ENCODE results near the gene ORC2.
"Not testable (repeated sequence)": the region's sequence is repeated elsewhere in the genome, so short reads cannot be mapped to it uniquely, and the experiment has no call there.

Gene ORC2

DNA sequence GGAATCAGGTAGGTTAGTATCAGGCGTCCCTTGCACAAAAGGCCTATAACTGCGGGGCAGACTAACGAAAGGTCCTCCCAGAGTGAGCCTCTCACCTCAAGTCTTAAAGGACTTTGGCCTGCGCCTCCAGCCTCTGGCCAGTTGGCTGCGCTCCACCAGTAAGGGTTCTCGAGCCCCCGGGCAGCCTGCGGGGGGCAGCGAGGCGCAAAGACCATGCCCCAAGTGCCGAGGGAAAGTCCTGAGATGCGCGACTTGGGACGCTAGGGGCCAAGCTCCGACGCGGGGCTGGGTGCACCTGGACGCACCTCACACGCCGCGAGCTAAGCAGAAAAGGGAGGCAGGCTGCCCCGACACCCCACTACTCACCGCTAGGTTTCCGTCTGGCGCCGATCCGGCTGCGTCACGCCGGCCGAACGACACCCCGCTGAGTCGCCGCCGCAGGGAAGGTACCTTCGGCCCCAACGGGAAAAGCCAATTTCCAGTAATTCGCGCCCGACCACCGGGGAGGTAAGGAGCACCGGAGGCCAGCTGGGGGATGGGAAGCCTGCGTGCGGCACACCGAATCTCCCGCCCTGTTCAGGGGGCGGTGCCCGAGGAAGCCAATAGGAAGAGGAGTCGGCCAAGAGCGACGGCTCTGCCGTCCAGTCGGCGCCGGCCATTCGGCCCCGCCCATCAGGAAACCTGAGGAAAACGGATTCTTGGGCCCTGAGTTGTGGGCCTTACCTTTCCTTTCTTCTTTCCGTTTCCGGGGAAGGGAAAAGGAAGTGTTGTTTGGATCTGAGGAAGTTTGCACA is at the start of gene ORC2:
ORC2 (minus strand) TSS at position 537 of the 794 bp plus-strand sequence. CDS start 5,537 bp downstream, outside the sequence.
- DNase-seq (ENCODE audit: low read depth), result peak; percentile 90

DNA sequence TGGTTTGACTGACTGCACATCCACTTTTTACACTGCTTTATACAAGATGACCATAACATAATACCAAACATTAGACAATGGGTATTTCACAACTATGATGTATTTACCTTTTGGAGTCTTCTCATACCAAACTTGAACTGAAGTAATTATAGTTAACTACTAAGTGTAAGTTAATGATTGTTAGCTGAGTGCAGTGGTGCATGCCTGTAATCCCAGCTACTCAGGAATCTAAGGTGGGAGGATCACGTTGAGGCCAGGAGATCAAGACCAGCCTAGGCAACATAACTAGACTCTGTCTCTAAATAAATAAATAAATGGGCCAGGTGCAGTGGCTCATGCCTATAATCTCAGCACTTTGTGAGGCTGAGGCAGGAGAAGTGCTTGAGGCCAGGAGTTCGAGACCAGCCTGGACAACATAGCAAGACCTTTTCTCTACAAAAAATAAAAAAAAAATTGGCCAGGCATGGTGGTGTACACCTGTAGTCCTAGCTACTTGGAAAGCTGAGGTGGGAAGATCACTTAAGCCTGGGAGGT is 44.9 kb upstream of the ORC2 start:
- no peak for DNase-seq (ENCODE audit: low read depth)

DNA sequence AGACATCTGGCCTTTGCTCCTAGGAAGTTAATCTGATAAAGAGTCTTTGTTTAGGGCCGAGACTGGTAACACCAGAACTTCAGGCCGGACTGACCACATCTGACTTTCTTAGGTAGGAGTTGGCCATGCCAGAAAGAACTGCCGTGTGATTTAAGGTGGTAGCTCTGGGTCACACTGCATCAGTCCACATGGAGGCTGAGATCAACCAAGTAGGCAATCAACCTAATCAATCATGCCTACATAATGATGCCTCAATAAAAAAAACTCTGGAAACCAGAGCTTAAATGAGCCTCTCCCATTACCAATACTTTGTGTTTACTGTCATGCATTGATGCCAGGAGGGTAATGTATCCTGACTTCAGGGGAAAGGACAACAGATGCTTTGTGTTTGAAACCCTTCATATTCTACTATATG is 44.1 kb upstream of the ORC2 start:
- no peak for DNase-seq (ENCODE audit: low read depth)

DNA sequence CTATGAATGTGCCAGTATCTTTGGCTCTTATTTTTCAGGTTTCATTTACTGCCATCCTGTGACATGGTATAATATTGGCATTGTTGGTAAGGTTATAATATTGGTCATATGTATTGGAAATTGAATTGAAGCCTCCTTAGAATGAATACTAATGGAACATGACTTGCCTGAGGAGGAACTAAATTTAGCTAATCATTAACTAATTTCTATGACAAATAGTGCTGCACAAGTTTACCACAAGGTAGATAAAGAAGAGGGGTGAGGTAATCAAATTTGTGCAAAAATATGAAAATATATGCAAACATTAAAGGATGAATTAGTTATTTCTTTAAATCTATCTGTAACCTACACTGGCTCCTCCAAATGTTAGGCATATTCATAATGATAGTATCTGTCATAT is 43.2 kb upstream of the ORC2 start:
- no peak for DNase-seq (ENCODE audit: low read depth)

DNA sequence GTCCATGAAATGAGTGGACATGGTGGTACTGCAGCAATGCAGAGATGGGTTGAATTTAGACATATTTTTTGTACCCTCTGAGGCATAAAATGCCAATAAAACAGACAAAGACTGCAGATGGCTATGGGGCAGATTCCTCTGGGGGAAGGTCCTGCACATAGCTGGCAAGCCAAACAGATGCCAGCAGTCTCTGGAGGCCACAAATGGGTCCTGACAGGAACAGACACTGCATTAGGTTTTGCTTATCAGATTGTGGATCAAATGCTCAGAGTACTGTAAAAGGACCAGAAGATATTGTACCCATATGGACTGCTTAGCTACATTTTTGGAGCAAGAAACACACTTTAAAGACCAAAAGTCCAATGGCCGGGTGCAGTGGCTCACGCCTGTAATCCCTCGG is 40.9 kb upstream of the ORC2 start:
- DNase-seq (ENCODE audit: low read depth), result no peak

DNA sequence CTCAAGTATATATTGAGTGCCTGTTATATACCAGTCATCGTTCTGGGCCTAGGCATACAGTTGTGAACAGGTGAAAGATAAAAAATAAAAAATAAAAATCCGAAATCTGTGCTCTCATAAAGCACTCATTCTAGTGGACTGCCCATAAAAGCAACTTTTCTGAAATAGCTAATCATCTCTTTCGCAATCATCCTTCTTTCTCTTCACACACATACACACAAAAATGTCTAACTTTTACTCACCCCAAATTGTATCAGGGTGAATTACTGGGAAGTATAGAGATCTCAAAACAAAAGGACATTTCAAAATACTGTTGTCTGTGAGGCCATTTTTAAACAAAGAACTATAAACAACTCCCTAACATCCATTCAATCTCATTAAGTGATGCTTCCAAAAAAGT is 29.6 kb upstream of the ORC2 start:
- peak; percentile 34 for DNase-seq (ENCODE audit: low read depth)

DNA sequence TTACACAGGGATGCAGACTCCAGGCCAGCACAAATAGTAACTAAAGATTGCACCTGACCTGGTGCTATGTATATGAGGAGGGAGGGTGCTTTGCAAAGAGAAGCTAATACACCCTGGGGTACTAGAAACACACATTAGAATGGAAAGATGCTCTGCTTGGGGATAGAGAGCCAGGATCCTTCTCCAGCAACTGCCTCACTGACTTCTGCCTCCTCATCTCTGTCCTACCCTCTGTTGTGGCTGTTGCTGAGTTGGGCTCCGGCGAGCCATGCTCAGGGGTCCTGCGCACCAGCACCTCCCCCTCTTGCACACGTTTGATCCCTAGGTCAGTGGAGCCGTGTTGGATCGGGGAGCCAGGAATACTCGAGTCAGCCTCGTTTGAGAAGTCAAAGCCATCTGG is 23.7 kb upstream of the ORC2 start:
- no peak for DNase-seq (ENCODE audit: low read depth)

DNA sequence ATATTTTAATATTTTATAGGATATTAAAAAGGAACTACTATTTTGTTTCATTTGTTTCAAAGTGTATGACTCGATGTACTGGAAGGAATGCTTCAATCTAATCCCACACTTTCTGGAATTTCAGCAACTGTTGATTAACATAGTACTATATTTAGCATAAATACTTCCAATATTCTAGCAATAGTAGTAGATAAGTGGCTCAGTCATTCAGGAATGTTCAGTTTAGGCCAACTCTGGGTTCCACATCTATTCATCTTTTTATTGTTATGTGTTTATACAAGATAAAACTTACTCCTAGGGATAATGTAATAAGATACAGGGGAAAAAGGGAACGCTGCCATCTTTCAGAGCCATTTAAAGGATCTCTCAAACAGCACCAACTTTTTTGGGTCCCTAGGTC is 22.3 kb upstream of the ORC2 start:
- no peak for DNase-seq (ENCODE audit: low read depth)

DNA sequence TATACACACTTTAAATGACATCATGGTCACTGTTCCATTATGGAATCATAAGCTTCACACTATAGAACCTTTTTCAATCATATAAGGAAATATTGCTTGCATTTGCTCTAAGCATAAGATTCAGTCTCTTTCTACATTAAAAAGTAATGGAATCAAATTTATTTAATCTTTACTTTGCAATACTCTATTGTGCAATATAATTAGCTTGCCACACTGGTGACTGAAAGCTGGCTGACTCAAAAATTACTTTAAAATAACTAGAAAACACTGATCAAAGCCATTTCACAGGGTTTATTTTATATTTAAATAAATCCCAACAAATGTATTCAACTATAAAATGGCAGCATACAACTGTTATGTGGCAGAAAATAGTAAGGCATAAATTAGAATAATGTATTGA is 13.2 kb upstream of the ORC2 start:
- no peak for DNase-seq (ENCODE audit: low read depth)

DNA sequence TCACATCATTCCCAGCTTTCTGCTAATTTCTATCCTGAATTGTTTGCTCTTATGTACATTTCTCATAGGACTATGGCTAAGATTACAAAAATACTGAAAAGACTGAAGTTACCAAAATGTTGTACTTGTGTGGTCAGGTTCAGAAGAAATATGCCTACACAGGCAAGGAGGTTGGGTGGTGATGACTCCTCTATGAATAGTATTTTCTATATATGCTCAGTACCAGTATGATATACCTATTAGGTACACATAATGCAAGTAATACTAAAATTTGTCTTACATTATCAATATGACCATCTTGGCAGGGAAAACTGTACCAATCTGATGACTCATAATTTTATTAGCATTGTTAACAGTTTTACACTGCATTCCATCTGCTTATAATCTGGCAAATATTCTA is 12.2 kb upstream of the ORC2 start:
- no peak for DNase-seq (ENCODE audit: low read depth)

DNA sequence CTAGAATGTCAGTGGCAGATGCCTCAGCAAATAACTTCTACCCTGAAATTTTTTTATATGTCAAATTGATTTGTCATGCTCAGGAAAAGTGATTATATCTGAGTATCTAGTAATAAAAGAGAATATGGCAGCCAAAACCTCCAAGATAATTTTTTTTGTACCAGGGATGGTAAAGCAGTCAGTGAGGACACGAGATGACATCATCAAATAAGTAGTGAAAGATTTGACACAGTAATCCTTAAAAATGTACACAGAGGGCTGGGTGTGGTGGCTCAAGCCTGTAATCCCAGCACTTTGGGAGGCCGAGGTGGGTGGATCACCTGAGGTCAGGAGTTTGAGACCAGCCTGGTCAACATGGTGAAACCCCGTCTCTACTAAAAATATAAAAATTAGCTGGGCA is 6.6 kb upstream of the ORC2 start:
- DNase-seq (ENCODE audit: low read depth), result not testable (repeated sequence)

DNA sequence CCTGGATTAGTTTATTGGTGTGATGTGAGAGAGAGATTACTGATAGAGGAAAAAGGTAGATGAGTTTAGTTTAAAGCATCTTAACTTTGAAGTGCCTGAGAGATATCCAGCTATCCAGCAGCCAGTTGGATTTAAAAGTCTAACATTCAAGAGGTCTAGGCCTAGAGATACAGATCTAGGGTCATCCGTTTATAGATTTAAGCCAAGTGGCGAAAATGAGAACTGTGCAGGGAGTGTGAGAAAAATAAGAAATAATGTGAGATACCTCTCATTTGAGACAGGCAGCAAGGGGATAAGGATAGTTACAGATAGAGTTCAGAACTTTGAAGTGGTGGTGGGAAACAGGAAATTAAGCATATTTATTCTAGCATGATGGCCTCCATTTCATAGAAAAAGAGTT is 5.3 kb upstream of the ORC2 start:
- DNase-seq (ENCODE audit: low read depth), result no peak

DNA sequence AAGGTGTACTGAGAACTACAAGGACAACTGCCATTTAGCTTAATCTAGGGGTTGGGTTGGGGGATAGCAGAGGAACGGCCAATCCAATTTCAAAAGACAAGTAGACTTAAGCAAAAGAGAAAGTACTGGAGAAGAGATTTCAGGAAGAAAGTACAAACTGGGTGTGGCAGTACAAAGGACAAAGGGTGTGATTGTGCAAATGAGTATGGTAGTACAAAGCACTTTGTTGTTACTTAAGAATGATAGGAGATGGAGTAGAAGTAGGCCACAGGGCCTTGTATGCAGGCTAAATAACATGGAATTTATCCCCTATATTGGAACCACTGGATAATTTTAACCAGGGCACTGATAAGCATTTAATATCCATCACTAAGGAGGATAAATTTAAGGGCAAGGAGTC is 4.7 kb upstream of the ORC2 start:
- no peak for DNase-seq (ENCODE audit: low read depth)

DNA sequence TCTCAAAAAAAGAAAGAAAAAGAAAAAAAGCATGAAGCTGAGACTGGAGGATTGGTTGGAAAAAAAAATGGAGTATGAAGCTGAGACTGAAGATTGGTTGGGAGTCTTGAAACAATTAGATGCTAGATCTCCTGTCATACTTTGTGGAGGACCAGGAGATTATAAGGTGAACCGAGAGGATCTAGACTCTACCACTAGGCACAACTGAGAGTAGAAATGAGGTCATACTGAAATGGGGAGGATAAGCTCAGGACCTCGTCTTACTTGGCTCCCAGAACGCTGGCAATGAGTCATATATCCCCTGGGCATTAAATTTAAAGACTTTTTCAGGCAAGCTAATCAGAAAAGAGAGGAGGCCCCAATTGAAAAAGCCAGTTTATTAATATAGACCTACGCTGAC is 3.3 kb upstream of the ORC2 start:
- DNase-seq (ENCODE audit: low read depth), result peak; percentile 63

DNA sequence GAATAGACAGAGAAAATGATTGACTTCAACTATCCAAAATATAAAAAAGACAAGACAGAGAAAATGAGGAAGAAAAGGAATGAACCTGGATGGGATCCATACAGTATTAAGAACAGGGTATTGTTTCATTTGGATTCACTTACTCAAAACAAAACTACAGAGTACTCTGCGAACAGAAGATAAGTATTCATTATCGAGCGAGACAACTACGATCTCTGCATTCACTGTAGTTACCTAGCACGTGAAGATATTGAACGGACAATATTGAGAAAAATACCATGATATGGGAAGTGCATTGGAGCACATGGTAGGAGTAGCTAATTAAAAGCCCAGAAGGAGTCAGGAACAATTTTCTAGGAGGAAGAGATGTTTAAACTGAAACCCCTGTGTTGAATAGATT is 1.0 kb upstream of the ORC2 start:
- no peak for DNase-seq (ENCODE audit: low read depth)

DNA sequence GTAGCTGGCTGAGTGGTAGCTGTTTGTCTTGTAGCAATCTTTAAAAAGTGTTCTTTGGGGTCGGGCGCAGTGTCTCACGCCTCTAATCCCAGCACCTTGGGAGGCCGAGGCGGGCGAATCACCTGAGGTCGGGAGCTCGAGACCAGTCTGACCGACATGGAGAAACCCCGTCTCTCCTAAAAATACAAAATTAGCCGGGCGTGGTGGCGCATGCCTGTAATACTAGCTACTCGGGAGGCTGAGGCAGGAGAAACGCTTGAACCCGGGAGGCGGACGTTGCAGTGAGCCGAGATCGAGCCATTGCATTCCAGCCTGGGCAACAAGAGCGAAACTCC is 425 bp upstream of the ORC2 start:
- not testable (repeated sequence) for DNase-seq (ENCODE audit: low read depth)

DNA sequence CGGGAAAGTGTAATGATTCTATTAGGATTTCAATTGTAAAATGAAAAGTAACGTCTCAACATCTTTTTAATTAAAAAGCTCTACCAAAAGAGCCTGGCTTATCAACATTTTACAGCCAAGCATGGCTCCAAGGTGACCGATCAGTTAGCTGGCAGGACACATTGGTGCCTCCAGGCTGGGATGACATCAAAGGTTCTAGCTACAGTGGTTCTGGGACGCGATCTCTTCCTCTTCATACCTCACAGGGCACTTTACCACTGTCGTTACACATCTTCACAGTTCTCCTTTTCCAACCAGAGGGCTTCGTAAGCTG is 693 bp downstream of the ORC2 start:
- no peak for DNase-seq (ENCODE audit: low read depth)

DNA sequence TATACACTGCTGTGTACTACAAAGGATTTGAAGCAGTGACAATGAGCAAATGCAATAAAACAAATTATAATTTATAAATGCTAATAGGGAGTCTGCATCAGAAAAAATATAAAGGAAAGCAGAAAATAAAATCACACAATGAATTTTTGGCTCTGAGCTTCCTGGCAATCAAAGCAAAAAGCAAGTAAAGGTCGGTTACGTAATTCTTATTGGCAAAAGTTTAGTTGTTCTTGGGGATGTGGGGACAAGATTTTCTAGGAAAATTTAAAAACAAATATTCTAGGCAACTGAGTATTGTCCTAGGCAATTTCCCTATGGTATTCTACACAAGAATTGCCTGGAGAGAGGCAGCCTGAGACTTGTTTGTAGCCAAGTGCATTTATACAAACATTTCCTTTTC is 1.8 kb downstream of the ORC2 start:
- DNase-seq (ENCODE audit: low read depth), result peak; percentile 7

DNA sequence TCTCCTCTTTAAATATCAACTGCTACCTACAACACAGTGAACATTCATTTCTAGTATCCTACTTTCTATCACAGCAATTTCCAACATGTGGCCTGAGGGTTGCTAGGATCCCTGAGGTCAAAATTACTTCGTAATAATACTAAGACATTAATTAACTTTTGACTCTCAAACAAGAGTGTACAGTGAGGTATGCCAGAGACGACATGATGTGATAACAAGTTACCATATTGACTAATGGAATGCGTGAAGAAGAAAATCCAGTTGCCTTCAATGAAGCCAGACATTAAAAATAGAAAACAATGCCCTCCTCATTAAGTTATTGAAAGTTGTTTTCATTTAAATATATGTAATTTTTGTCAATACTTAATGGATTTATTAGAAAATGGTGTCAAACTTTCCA is 13.1 kb downstream of the ORC2 start:
- DNase-seq (ENCODE audit: low read depth), result no peak

DNA sequence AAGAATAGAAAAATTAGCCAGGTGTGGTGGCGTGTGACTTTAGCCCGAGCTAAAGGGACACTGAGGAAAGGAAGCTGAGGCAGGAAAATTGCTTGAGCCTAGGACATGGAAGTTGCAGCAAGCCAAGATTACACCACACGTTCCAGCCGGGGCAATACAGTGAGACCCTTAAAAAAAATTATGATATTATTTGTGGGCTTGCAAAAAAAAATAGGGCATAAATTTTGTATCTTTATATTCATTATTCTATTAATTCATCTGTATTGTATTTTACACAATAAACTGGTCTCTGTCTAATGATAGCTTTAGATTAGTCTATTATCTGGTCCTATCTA is 18.1 kb downstream of the ORC2 start:
- DNase-seq (ENCODE audit: low read depth), result no peak

DNA sequence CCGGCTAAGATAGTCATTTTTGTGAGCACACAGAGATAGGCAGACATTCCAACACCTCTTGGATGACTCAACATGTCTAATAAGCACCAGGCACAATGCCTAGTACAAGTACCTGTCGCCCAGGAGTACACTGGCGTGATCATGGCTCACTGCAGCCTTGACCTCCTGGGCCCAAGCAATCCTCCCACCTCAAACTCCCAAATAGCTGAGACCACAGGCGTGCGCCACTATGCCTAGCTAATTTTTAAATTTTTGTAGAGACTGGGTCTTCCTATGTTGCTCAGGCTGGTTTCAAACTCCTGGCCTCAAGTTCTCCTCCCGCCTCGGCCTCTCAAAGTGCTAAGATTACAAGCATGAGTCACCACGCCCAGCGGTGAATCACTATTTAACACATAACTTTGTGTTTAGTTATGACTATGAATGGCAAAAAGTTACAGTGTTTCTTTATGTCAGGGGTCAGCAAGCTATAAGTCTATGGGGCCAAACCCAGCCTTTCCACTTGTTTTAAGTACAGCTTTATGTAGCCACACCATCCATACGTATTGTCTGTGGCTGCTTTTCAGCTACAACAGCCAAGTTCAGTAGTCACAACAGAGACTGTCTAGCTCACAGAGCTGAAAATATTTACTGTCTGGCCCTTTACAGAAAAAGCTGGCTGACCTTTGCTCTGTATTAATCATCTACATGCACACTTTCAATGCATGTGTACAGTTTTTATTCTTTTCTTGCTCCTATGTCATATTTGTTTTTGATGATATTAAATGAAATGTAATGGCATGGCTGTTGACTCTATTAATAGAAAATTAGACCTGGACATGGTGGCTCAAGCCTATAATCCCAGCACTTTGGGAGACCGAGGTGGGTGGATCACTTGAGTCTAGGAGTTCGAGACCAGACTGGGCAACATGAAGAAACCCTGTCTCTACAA is 18.7 kb downstream of the ORC2 start:
- peak; percentile 72 for DNase-seq (ENCODE audit: low read depth)

DNA sequence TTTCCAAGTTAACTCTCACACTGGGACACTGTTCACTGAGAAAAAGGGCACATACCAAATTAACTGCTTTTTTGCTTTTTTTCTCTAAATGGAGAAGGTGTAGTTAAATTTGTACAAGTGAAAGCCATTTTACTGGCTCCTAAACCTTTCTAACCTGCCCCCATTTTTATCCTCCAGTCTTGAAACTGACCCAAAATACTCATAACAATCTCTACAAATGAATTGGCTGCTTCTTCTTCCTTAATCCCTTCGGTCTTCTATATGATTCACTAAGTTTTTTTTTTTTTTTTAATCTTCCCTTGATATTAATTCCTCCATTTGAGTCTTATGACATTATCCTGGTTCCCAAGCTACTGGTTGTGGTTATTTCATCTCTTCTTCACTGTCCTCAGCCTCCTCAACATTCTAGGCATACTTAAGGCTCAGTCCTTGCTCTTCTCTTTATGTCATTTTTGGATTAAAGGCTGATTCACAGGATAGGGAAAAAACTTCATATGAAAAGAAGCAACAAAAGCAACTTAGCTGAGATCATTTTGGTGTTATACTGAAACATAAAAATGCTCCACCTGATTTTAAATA is 19.8 kb downstream of the ORC2 start:
- DNase-seq (ENCODE audit: low read depth), result no peak

DNA sequence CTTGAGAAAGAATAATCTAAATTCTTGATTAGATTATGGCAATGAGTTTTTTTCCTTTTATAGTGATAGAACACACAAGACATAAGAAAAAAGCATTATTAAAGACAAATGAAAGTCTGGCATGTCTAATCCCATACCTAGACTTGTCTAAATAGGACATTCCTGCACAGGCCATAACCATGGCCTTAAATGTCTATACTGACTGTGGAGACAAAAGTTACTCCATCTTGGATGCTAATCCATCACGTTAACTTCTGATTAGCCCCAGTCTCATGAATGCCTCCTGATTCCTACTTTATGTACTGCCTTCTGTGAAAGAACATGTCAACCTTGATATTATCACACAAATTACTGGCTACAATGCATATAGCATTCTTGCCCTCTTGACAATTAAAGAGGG is 23.6 kb downstream of the ORC2 start:
- no peak for DNase-seq (ENCODE audit: low read depth)
